Measurements from ENCODE around the gene TPSD1.
"Not testable (repeated sequence)": the region's sequence is repeated elsewhere in the genome, so short reads cannot be mapped to it uniquely, and the experiment has no call there.

TPSD1 gene

DNA sequence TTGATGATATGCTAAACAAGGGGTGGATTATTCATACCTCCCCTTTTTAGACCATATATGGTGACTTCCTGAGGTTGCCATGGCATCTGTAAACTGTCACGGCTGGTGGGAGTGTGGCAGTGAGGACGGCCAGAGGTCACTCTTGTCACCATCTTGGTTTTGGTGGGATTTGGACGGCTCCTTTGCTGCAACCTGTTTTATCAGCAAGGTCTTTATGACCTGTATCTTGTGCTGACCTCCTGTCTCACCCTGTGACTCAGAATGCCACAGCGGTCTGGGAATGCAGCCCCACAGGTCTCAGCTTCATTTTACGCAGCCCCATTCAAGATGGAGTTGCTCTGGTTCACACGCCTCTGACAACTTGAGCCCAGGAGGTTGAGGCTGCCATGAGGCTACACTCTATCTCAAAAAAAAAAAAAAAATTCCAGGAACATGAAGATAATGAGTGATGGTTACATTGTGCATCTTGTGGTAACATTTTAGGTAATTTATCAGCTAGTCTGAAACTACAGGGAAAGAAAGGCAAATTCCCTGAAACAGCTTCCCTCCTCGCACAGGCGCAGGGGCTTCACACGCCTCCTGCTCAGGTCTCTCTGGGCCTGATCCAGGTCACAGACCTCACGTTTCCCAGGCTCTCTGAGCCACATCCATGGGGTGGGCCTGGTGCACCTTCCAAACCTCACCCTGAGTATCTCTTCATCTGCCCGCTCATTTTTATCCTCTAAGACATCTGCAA lies 38.2 kb downstream of the TPSD1 start:
- H3K79me2 ChIP-seq (ENCODE audit: insufficient read depth, low read length): no peaks in the 10 kb centered on the region
- H3K27me3 ChIP-seq (ENCODE audit: low read length): no peaks in the 10 kb centered on the region
- H3K27ac ChIP-seq (ENCODE audit: low read depth, low read length): no peak overlapping the region
- H3K9ac ChIP-seq (ENCODE audit: low read length): no peak overlapping the region
- H4K20me1 ChIP-seq (ENCODE audit: low read depth, low read length): no peaks in the 10 kb centered on the region
- no peaks in the 10 kb centered on the region for H3K9me2 ChIP-seq (replicated peaks; ENCODE audit: insufficient read depth, low read length)
- no peak for TF ChIP-seq EZH2phosphoT487 (conservative IDR thresholded peaks at IDR 0.05; ENCODE audit: low read length)
- no peak for TF ChIP-seq CTCF (IDR thresholded peaks at IDR 0.05; ENCODE audit: insufficient read depth, low read length, poor library complexity, severe bottlenecking)
- H3F3A ChIP-seq (ENCODE audit: insufficient read depth): no peaks in the 10 kb centered on the region
- no peak overlapping the region for H3K4me3 ChIP-seq (ENCODE audit: insufficient read depth, low read length, poor library complexity, severe bottlenecking)
- H2AFZ ChIP-seq (ENCODE audit: low read depth, low read length, severe bottlenecking): no peak overlapping the region
- no peaks in the 10 kb centered on the region for H3K36me3 ChIP-seq (ENCODE audit: low read length)
- no peak overlapping the region for H3K4me2 ChIP-seq (ENCODE audit: low read depth, low read length, poor library complexity, severe bottlenecking)
- H3K9me3 ChIP-seq (ENCODE audit: insufficient read depth, low read length): no peaks in the 10 kb centered on the region

DNA sequence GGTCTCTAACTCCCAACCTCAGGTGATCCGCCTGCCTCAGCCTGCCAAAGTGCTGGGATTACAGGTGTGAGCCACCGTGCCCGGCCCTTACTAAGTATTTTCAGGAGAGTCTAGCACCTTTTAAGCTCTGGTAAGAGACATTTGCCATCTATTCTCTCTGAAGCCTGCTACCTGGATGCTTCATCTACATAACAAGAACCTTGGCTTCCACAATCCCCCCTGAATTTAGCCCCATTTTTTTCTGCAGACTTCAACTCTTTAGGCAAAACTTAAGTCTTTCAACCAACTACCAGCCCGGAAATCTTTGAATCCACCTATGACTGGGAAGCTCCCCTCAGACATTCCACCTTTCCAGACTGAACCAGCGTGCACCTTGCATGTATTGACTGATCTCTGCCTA lies 39.6 kb downstream of the TPSD1 start:
- H3K9me2 ChIP-seq (replicated peaks; ENCODE audit: insufficient read depth, low read length): no peaks in the 10 kb centered on the region
- H3K4me3 ChIP-seq (ENCODE audit: insufficient read depth, low read length, poor library complexity, severe bottlenecking): no peak overlapping the region
- no peaks in the 10 kb centered on the region for H3K79me2 ChIP-seq (ENCODE audit: insufficient read depth, low read length)
- H3K9me3 ChIP-seq (ENCODE audit: insufficient read depth, low read length): no peaks in the 10 kb centered on the region
- no peak overlapping the region for H3K4me2 ChIP-seq (ENCODE audit: low read depth, low read length, poor library complexity, severe bottlenecking)
- TF ChIP-seq EZH2phosphoT487 (conservative IDR thresholded peaks at IDR 0.05; ENCODE audit: low read length) (no peak), CTCF (IDR thresholded peaks at IDR 0.05; ENCODE audit: insufficient read depth, low read length, poor library complexity, severe bottlenecking) (no peak)
- no peaks in the 10 kb centered on the region for H3K27me3 ChIP-seq (ENCODE audit: low read length)
- H3K9ac ChIP-seq (ENCODE audit: low read length): no peak overlapping the region
- no peaks in the 10 kb centered on the region for H4K20me1 ChIP-seq (ENCODE audit: low read depth, low read length)
- no peak overlapping the region for H3K27ac ChIP-seq (ENCODE audit: low read depth, low read length)
- H3K36me3 ChIP-seq (ENCODE audit: low read length): no peaks in the 10 kb centered on the region
- H3F3A ChIP-seq (ENCODE audit: insufficient read depth): no peaks in the 10 kb centered on the region
- H2AFZ ChIP-seq (ENCODE audit: low read depth, low read length, severe bottlenecking): no peak overlapping the region

DNA sequence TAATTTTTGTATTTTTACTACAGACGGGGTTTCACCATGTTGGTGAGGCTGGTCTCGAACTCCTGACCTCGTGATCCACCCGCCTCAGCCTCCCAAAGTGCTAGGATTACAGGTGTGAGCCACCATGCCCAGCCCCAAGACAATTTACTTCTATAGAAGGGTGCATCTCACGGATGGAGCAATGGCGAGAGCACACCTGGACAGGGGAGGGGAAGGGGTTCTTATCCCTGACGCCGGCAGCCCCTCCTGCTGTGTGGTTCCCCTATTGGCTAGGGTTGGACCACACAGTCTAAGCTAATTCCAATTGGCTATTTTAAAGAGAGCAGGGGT lies 40.8 kb downstream of the TPSD1 start:
- H3K9ac ChIP-seq (ENCODE audit: low read length); H3K4me2 ChIP-seq (ENCODE audit: low read depth, low read length, poor library complexity, severe bottlenecking): not testable (repeated sequence)

GRCh38 chr16:1297018-1297696 lies 41.3 kb downstream of the TPSD1 start:
- TF ChIP-seq CTCF (IDR thresholded peaks at IDR 0.05; ENCODE audit: insufficient read depth, low read length, poor library complexity, severe bottlenecking) (no peak), EZH2phosphoT487 (conservative IDR thresholded peaks at IDR 0.05; ENCODE audit: low read length) (no peak)
- no peaks in the 10 kb centered on the region for H3K79me2 ChIP-seq (ENCODE audit: insufficient read depth, low read length)
- no peaks in the 10 kb centered on the region for H3K27me3 ChIP-seq (ENCODE audit: low read length)
- no peak overlapping the region for H3K9ac ChIP-seq (ENCODE audit: low read length)
- no peak overlapping the region for H3K4me2 ChIP-seq (ENCODE audit: low read depth, low read length, poor library complexity, severe bottlenecking)
- H3K9me2 ChIP-seq (replicated peaks; ENCODE audit: insufficient read depth, low read length): no peaks in the 10 kb centered on the region
- H2AFZ ChIP-seq (ENCODE audit: low read depth, low read length, severe bottlenecking): no peak overlapping the region
- H3K27ac ChIP-seq (ENCODE audit: low read depth, low read length): no peak overlapping the region
- H4K20me1 ChIP-seq (ENCODE audit: low read depth, low read length): no peaks in the 10 kb centered on the region
- H3K36me3 ChIP-seq (ENCODE audit: low read length): no peaks in the 10 kb centered on the region
- H3F3A ChIP-seq (ENCODE audit: insufficient read depth): no peaks in the 10 kb centered on the region
- no peak overlapping the region for H3K4me3 ChIP-seq (ENCODE audit: insufficient read depth, low read length, poor library complexity, severe bottlenecking)
- H3K9me3 ChIP-seq (ENCODE audit: insufficient read depth, low read length): no peaks in the 10 kb centered on the region

More for the DNA sequence above, 40.8 kb downstream of the TPSD1 start:
- not testable (repeated sequence) for H3K9me3 ChIP-seq (ENCODE audit: insufficient read depth, low read length); H3K27ac ChIP-seq (ENCODE audit: low read depth, low read length); H3K27me3 ChIP-seq (ENCODE audit: low read length); H2AFZ ChIP-seq (ENCODE audit: low read depth, low read length, severe bottlenecking); H3K36me3 ChIP-seq (ENCODE audit: low read length); H3K79me2 ChIP-seq (ENCODE audit: insufficient read depth, low read length); H3F3A ChIP-seq (ENCODE audit: insufficient read depth); H3K9me2 ChIP-seq (replicated peaks; ENCODE audit: insufficient read depth, low read length); H3K4me3 ChIP-seq (ENCODE audit: insufficient read depth, low read length, poor library complexity, severe bottlenecking); H4K20me1 ChIP-seq (ENCODE audit: low read depth, low read length)

Data from SU-DHL-6 (cell line).